ENCODE results near the gene MYORG.

MYORG gene

GRCh38 chr9:34331196-34331595 lies 45.5 kb downstream of the MYORG start:
- DNase-seq = no peak

- peak; percentile 94 for DNase-seq
Measured at GRCh38 chr9:34328987-34329832, 47.5 kb downstream of the MYORG start, which contains the start of the genes KIF24 and NUDT2. TSS of gene KIF24 (minus strand) at chr9:34329268. CDS start at chr9:34311346, 17,922 bp downstream. TSS of gene NUDT2 (plus strand) at chr9:34329569. CDS start at chr9:34339040, 9,471 bp downstream.

GRCh38 chr9:34328500-34328986 lies 48.2 kb downstream of the MYORG start:
- DNase-seq = no peak

GRCh38 chr9:34326690-34327089 lies 50.0 kb downstream of the MYORG start:
- no peak for DNase-seq

GRCh38 chr9:34322899-34323591 lies 53.7 kb downstream of the MYORG start:
- no peak for DNase-seq

GRCh38 chr9:34321451-34321850 lies 55.2 kb downstream of the MYORG start:
- DNase-seq = no peak

- no peak for DNase-seq
Measured at GRCh38 chr9:34318163-34318790, 58.4 kb downstream of the MYORG start.

- no peak for DNase-seq
Measured at GRCh38 chr9:34317436-34317835, 59.3 kb downstream of the MYORG start.
